Measurements from ENCODE around the gene HOXA3.

Gene HOXA3

DNA sequence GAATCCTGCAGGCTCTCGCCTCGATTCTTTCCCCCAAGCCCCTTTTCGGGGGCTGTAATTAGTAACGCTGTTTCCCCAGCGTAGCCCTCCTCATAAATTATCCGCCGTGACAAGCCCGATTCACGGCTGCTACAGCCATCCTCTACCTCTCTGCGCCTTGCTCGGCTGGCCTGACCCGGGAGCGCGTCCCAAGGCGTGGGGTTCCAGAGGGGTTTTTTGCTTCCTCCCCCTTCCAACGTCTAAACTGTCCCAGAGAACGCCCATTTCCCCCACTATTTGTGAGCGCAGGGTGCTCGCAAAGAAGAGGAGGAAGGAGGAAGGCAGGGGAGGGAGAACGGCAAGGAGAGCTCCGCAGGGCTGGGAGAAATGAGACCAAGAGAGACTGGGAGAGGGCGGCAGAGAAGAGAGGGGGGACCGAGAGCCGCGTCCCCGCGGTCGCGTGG, 9.8 kb downstream of the HOXA3 start:
- DNase-seq: no peak

GRCh38 chr7:27141923-27142579, 10.3 kb downstream of the HOXA3 start:
- DNase-seq: no peak

DNA sequence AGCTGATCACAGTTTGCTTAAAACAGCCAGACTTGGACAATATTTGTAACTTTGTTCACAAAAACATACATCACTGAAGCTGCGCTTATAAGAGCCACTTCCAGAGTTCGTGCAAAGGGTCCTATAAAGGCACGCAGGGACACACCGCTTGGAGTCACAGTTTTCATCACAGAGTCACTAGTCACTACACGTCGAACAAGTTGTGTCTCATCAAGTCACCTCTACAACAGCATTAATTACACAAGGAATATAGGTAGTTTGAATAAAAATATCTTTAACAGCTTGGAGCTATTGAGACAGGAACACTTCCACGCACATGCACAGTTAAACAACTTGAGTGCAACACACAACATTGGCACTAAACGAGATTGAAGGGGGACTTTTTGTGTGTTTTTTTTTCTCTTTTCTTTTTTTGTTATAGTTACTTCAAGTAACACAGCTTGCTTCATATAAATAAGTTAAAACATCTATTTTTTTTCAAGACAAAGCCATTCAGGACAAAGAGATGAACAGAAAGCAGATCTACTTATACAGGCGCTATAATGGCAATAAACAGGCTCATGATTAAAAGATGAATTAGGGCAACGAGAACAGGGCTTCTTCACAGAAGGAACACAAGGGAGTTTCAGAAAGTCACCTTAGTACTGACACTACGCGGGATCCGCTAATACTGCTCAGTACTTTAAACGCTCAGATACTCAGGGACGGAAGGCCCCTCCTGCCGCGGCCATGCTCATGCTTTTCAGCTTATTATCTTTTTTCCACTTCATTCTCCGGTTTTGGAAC, 11.1 kb downstream of the HOXA3 start:
- no peak for DNase-seq

- no peak for DNase-seq
Measured at GRCh38 chr7:27140126-27140857, 12.1 kb downstream of the HOXA3 start.

DNA sequence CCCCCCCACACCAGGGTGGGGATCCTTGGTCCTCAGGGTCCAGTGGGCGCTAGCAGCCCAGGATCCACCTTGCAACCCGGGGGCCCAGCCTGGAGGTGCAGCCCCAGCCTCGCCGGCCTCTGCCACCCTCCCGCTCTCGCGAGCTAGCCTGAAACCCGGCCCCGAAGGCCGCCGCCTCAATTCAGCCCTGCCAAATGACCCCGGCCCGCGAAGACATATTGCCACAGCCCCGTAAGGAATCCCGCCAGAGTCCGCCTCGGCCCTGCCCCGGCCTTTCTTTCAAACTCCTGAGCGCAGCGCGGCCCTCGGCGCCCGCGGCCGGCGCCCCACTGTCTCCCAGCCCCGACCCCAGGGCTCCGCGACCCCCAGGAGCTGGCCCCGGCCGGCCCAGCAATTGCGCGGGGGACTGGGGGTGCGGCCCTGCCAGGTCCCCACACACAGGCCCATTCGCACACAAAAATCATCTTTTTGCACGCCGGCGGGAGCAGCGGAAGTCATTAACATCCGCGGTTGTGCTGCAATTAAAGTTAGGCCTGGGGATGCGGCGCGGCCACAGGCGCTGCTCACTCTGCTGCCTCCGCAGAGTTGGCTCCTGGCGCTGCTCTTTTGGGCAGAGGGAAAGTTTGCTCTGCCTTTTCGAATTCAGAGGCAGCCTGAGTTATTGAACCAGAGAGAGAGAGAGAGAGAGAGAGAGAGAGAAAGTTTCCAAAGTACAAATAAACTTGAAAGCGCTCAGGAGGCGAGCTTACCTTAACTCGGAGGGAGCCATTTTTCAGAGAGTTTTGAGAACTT, 12.9 kb downstream of the HOXA3 start:
- DNase-seq: no peak

DNA sequence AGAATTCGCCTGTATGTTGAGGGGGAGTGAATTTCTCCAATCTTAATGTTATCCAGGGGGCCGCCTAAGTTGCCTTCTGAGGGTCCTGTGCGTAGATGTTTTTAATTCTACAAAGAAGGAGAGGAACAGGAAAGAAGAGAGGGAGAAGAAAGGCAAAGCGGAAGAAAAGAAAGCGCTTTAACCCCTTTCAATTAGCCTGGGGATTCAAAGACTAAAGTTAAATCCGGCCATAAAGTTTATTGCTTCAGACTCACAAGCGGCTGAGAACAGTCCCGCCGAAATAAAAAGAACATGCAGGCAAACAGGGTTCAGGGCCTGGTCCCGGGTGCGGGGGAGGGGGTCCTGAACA, 13.4 kb downstream of the HOXA3 start:
- DNase-seq: no peak

GRCh38 chr7:27138472-27138871, 13.9 kb downstream of the HOXA3 start:
- DNase-seq: no peak

DNA sequence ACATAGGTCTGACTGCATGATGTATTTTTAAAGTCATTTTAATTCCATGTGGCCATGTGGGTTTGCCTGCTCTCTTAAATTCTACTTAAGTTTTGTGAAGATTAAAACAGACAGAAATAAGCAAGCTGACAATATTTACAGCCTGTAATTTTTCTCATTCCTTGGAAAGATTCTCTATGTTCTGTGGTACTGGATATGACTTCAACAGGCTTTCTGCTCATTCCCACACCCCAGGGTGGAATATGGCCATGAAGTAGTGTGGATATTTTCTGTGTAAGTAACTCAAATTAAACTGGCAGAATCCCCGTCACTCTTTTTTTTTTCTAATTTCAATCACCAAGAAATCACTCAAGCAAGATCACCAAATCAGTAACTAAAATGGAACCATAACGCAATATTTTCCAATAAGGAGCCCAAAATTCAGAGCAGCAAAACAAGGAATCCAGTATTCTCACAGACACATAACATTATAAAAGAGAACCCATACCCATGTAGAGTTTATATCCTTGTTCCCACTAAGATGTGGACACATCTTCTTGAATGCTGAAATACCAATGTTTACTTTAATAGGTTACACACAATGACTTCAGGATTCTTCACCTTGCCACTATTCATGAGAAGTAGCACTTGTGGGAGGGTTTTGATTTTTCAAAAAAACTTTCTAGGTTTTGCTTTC, 14.6 kb downstream of the HOXA3 start:
- no peak for DNase-seq

DNA sequence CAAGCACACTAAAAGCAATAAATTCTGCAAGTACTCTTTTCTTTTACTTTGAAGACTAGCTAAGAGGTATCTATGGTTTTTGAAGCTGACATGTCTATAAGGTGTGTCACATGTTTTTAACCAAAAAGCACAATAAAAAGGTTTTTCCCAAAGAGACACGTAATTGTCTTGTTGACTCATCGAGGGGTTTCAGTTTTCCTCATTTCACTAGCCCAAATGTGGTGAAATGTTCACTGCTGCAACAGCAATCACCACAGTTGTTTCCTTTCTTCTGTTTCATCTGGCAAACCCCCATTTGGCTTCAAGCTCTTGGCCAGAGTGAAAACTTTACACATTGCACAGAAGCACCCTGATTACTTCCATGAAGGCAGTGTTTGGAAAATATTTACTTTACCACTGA, 18.0 kb downstream of the HOXA3 start:
- DNase-seq: no peak

- no peak for DNase-seq
Measured at GRCh38 chr7:27133409-27134231, 18.8 kb downstream of the HOXA3 start.

GRCh38 chr7:27132978-27133377, 19.4 kb downstream of the HOXA3 start:
- DNase-seq: no peak

DNA sequence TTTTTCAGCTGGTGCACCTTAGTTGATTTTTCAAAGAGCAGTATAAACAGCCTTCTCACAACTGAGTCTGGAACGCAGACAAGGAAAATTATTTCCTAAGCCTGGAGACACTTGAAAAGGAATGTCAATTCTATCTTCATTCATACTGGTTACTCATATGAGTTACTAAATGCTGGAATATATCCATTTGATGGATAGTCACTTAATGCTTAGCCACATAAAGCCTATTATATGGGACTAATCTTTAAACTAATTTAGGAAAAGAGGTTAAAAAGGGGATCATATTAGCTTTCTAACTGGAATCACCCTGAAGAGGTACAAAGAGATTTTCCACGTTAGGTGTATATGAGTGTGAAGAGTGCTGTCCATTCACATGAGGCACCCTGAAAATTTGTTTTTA, 20.2 kb downstream of the HOXA3 start:
- no peak for DNase-seq

DNA sequence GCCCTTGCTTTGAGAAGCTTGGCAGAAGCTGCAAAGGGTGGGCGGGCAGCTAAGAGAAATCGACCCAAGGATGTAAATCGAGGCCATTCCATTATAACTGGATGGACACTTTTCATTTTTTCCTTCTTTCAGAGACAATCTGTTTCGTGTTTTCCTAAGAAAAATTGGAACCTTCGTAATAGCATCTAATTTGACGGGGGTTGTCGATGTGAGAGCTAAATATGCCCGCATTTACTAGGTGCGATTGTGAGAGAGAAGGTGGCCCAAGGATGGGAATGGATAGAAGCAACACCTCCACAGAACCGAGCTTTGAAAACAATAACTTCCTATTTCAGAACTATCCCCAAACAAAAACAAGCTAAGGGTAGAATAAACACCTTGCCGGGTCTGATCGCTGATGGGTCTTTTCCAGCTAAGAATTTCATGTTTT, 21.0 kb downstream of the HOXA3 start:
- DNase-seq: no peak

- peak; percentile 77 to 87 for DNase-seq
Measured at GRCh38 chr7:27130540-27131389, 21.6 kb downstream of the HOXA3 start, which contains the start of gene HOXA4. TSS of gene HOXA4 (minus strand) at chr7:27130757. CDS start at chr7:27130733, 24 bp downstream.

- DNase-seq: no peak
Measured at GRCh38 chr7:27129729-27130539, 22.4 kb downstream of the HOXA3 start.

DNA sequence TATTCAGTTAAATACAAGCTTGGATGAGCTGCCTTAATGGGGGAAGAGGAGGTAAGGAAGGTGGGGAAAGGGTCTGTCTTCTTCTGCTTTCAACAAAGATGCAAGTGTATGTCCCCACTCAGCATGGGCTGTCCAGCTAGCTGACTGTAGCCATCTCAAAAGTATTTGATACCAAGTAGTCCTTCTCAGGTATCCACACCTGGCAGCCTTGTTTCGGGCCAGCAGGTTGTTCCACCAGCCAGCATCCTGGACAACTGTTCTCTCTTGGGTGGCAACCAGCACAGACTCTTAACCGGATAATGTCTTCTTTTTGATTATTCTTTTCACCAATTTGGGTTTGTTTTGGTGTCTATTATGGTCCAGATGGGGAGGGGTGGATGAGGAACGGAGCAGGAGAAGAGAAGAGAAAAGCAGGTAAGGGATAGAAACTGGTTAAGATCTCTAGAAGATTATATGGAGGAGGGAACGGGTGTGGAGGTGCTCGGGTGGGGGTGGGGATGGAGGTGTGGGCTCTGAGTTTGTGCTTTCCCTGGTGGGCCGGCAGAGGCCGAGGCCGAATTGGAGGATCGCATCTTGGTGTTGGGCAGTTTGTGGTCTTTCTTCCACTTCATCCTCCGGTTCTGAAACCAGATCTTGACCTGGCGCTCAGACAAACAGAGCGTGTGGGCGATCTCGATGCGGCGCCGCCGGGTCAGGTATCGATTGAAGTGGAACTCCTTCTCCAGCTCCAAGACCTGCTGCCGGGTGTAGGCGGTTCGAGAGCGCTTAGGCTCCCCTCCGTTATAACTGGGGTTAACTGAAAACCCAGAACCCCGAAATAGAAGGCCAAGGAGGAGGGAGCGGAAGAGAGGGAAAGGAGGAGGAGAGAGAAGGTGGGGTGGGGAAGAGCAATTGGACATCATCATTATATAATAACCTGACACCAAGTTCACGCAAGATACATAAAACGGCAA, 23.3 kb downstream of the HOXA3 start:
- DNase-seq: no peak

- DNase-seq: no peak
Measured at GRCh38 chr7:27128034-27128433, 24.3 kb downstream of the HOXA3 start.

- no peak for DNase-seq
Measured at GRCh38 chr7:27126596-27127327, 25.6 kb downstream of the HOXA3 start.

All from CD4-positive, alpha-beta T cell treated with Interleukin-4 for 1 hour (primary cell).